Vagina (tissue), 2 donors: ENCODE measurements around the gene VWA3A.

ENCODE experiments used
- CTCF ChIP-seq, 3 experiments: fragments of 450-650 bp in 2 of 3; fragments of 200-600 bp in 1 of 3; sonication (generic) in 1 of 3; IDR thresholded peaks; one replicate each; pipeline ENCODE4 v1.5.1; 2017 to 2019; ENCODE audit warnings: antibody characterized with exemption in 3 of 3, mild to moderate bottlenecking in 2 of 3, moderate library complexity in 2 of 3
- POLR2A ChIP-seq, 2 donors: fragments of 450-650 bp; IDR thresholded peaks; one replicate each; pipeline ENCODE4 v1.6.1; 2017; ENCODE audit warnings: antibody characterized with exemption in 2 of 2, mild to moderate bottlenecking in 2 of 2, moderate library complexity in 2 of 2
- POLR2AphosphoS5 ChIP-seq, 2 donors: sonication (generic); formaldehyde crosslinking; IDR thresholded peaks; one replicate each; pipeline ENCODE4 v1.9.0; 2017; ENCODE audit warnings: antibody characterized with exemption in 2 of 2, mild to moderate bottlenecking in 2 of 2, low read depth in 1 of 2; ENCODE audit not compliant: insufficient read depth in 1 of 2

- TF ChIP-seq POLR2AphosphoS5 (IDR thresholded peaks at IDR 0.05; ENCODE audit: insufficient read depth in 1 of 2, low read depth in 1 of 2) (no peak), CTCF (IDR thresholded peaks at IDR 0.05) (no peak), POLR2A (IDR thresholded peaks at IDR 0.05) (no peak)
Observed at GRCh38 chr16:22183901-22184614, 91.7 kb downstream of the VWA3A start.
